Loucy (cell line): Measurements from ENCODE around the gene CCDC187.
A peak's percentile ranks its signal among the peaks of the same experiment; 100 is the strongest.

Experiments used
- H2AFZ ChIP-seq: fragments of 200-600 bp; sonication (generic); 2 replicates; pipeline ENCODE4 v1.6.0; 2016; ENCODE audit warnings: antibody characterized with exemption, mild to moderate bottlenecking, low read length, moderate library complexity
- H3F3A ChIP-seq: fragments of 200-600 bp; 2 replicates; pipeline ENCODE4 v1.6.0; 2016; ENCODE audit warnings: antibody characterized with exemption, low read depth, mild to moderate bottlenecking
- H3K27me3 ChIP-seq: fragments of 200-600 bp; sonication (generic); 2 replicates; pipeline ENCODE4 v1.6.1; 2014; ENCODE audit warnings: low read length, mild to moderate bottlenecking; ENCODE audit not compliant: insufficient read depth, poor library complexity, severe bottlenecking
- H3K36me3 ChIP-seq: fragments of 200-600 bp; sonication (generic); 2 replicates; pipeline ENCODE4 v1.6.1; 2016; ENCODE audit warnings: low read length; ENCODE audit not compliant: insufficient read depth
- H3K4me1 ChIP-seq: fragments of 200-600 bp; sonication (generic); 2 replicates; pipeline ENCODE4 v1.5.1; 2014; ENCODE audit warnings: low read length, mild to moderate bottlenecking; ENCODE audit not compliant: insufficient read depth, poor library complexity, severe bottlenecking
- H3K4me2 ChIP-seq: fragments of 200-600 bp; sonication (generic); 2 replicates; pipeline ENCODE4 v1.6.0; 2014; ENCODE audit warnings: antibody characterized with exemption, low read length, low read depth, mild to moderate bottlenecking; ENCODE audit not compliant: poor library complexity, severe bottlenecking
- H3K4me3 ChIP-seq: fragments of 200-600 bp; sonication (generic); 2 replicates; pipeline ENCODE4 v1.5.1; 2014; ENCODE audit warnings: low read length, mild to moderate bottlenecking, mixed read lengths; ENCODE audit not compliant: poor library complexity, severe bottlenecking
- H3K79me2 ChIP-seq: fragments of 200-600 bp; sonication (generic); 2 replicates; pipeline ENCODE4 v1.6.1; 2014; ENCODE audit warnings: low read length; ENCODE audit not compliant: insufficient read depth
- H3K9ac ChIP-seq: fragments of 200-600 bp; sonication (generic); 2 replicates; pipeline ENCODE4 v1.6.0; 2014; ENCODE audit warnings: mild to moderate bottlenecking, low read depth, low read length, moderate library complexity; ENCODE audit not compliant: poor library complexity, severe bottlenecking
- H3K9me2 ChIP-seq: fragments of 200-600 bp; sonication (generic); replicated peaks from 2 replicates; pipeline ENCODE4 v1.6.1; 2016; ENCODE audit warnings: low read depth, low read length, mixed read lengths
- H3K9me3 ChIP-seq: fragments of 200-600 bp; sonication (generic); 2 replicates; pipeline ENCODE4 v1.6.1; 2014; ENCODE audit warnings: mild to moderate bottlenecking, antibody characterized with exemption, low read length, low read depth; ENCODE audit not compliant: insufficient read depth
- H4K20me1 ChIP-seq: fragments of 200-600 bp; sonication (generic); 2 replicates; pipeline ENCODE4 v1.6.0; 2014; ENCODE audit warnings: antibody characterized with exemption, low read length, mild to moderate bottlenecking; ENCODE audit not compliant: insufficient read depth, poor library complexity, severe bottlenecking
- CTCF ChIP-seq: fragments of 200-600 bp; sonication (generic); conservative IDR thresholded peaks from 2 replicates; pipeline ENCODE4 v1.5.1; 2014; ENCODE audit warnings: mild to moderate bottlenecking, antibody characterized with exemption, low read length
- EZH2phosphoT487 ChIP-seq: fragments of 200-600 bp; IDR thresholded peaks from 2 replicates; pipeline ENCODE4 v1.6.1; 2018; ENCODE audit warnings: antibody characterized with exemption, mild to moderate bottlenecking, moderate library complexity, borderline replicate concordance

Gene CCDC187

GRCh38 chr9:136284951-136285350 is 18.9 kb downstream of the CCDC187 start:
- Histone ChIP-seq H3K36me3 (no peaks in the 10 kb centered on the region), H3K9ac (no peak overlapping the region), H4K20me1 (no peaks in the 10 kb centered on the region), H3K4me2 (no peak overlapping the region), H3K4me3 (no peak overlapping the region), H2AFZ (no peak overlapping the region), H3F3A (no peaks in the 10 kb centered on the region), H3K4me1 (peaks cover 4% of the 10 kb centered on the region), H3K9me2 (no peaks in the 10 kb centered on the region), H3K27me3 (no peaks in the 10 kb centered on the region), H3K9me3 (no peaks in the 10 kb centered on the region), H3K79me2 (no peaks in the 10 kb centered on the region)
- TF ChIP-seq EZH2phosphoT487 (no peak), CTCF (no peak)

GRCh38 chr9:136284311-136284710 is 19.6 kb downstream of the CCDC187 start:
- Histone ChIP-seq H3K9ac (no peak overlapping the region), H3K4me3 (no peak overlapping the region), H3K36me3 (no peaks in the 10 kb centered on the region), H3K4me1 (peaks cover 4% of the 10 kb centered on the region), H2AFZ (no peak overlapping the region), H3F3A (no peaks in the 10 kb centered on the region), H4K20me1 (no peaks in the 10 kb centered on the region), H3K9me3 (no peaks in the 10 kb centered on the region), H3K27me3 (no peaks in the 10 kb centered on the region), H3K9me2 (no peaks in the 10 kb centered on the region), H3K4me2 (no peak overlapping the region), H3K79me2 (no peaks in the 10 kb centered on the region)
- TF ChIP-seq CTCF: no peak
- no peak for TF ChIP-seq EZH2phosphoT487

- Histone ChIP-seq H3K9me2 (no peaks in the 10 kb centered on the region), H3K27me3 (no peaks in the 10 kb centered on the region), H3F3A (no peaks in the 10 kb centered on the region), H3K36me3 (no peaks in the 10 kb centered on the region), H3K4me1 (peaks cover 4% of the 10 kb centered on the region), H3K4me2 (peak overlapping the region; percentile 36), H3K9ac (no peak overlapping the region), H4K20me1 (no peaks in the 10 kb centered on the region), H3K9me3 (no peaks in the 10 kb centered on the region), H3K4me3 (peak overlapping the region; percentile 37), H3K79me2 (no peaks in the 10 kb centered on the region), H2AFZ (0 out of 2 replicates have a peak overlapping the region, but pooled peaks have one; percentile 18)
- TF ChIP-seq EZH2phosphoT487 (no peak), CTCF (peak; percentile 81)
Observed at GRCh38 chr9:136283291-136284235, 20.3 kb downstream of the CCDC187 start.
